Measurements from ENCODE around the gene PLAC1.

Gene PLAC1

GRCh38 chrX:134562002-134562401 is 96.3 kb downstream of the PLAC1 start:
- in situ Hi-C loops (cut with MboI; ENCODE audit: low sequenced_read_pairs, unreplicated experiment), result no loop called here
- TF ChIP-seq, protein P1, sequence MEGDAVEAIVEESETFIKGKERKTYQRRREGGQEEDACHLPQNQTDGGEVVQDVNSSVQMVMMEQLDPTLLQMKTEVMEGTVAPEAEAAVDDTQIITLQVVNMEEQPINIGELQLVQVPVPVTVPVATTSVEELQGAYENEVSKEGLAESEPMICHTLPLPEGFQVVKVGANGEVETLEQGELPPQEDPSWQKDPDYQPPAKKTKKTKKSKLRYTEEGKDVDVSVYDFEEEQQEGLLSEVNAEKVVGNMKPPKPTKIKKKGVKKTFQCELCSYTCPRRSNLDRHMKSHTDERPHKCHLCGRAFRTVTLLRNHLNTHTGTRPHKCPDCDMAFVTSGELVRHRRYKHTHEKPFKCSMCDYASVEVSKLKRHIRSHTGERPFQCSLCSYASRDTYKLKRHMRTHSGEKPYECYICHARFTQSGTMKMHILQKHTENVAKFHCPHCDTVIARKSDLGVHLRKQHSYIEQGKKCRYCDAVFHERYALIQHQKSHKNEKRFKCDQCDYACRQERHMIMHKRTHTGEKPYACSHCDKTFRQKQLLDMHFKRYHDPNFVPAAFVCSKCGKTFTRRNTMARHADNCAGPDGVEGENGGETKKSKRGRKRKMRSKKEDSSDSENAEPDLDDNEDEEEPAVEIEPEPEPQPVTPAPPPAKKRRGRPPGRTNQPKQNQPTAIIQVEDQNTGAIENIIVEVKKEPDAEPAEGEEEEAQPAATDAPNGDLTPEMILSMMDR (IDR thresholded peaks at IDR 0.05; ENCODE audit: borderline replicate concordance, control extremely low read depth, extremely low read depth, insufficient read depth, missing control alignments), result no peak

GRCh38 chrX:134558133-134558532 is 100.1 kb downstream of the PLAC1 start:
- TF ChIP-seq, protein P1 (IDR thresholded peaks at IDR 0.05; ENCODE audit: borderline replicate concordance, control extremely low read depth, extremely low read depth, insufficient read depth, missing control alignments), result no peak
- no peak for DNase-seq (ENCODE audit: low spot score)
- in situ Hi-C loops (cut with MboI; ENCODE audit: low sequenced_read_pairs, unreplicated experiment), result no loop called here

More at GRCh38 chrX:134562002-134562401, 96.3 kb downstream of the PLAC1 start:
- no peak for DNase-seq (ENCODE audit: low spot score)

DNA sequence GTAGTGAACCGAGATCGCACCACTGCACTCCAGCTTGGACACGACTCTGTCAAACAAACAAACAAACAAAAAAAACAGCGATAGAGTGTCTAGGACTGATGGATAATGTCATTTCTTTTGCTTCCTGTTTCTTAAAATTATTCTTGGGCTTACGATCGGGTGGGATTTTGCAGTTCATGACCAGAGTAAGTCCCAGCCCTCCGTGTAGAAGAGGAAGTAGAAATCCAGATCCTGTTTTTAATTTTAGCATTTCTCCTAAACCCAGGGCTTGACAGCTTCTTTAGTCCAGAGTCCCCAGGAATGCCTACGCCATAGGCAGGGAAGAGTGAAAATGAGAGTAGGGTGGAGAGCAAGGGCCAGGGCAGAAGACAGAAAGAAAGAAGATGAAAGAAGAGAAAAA is 104.0 kb downstream of the PLAC1 start:
- TF ChIP-seq, protein P1 (IDR thresholded peaks at IDR 0.05; ENCODE audit: borderline replicate concordance, control extremely low read depth, extremely low read depth, insufficient read depth, missing control alignments), result no peak
- DNase-seq (ENCODE audit: low spot score), result no peak
- in situ Hi-C loops (cut with MboI; ENCODE audit: low sequenced_read_pairs, unreplicated experiment), result no loop called here

GRCh38 chrX:134552351-134552750 is 105.9 kb downstream of the PLAC1 start:
- no peak for DNase-seq (ENCODE audit: low spot score)
- in situ Hi-C loops (cut with MboI; ENCODE audit: low sequenced_read_pairs, unreplicated experiment), result no loop called here
- TF ChIP-seq, protein P1 (IDR thresholded peaks at IDR 0.05; ENCODE audit: borderline replicate concordance, control extremely low read depth, extremely low read depth, insufficient read depth, missing control alignments), result no peak

DNA sequence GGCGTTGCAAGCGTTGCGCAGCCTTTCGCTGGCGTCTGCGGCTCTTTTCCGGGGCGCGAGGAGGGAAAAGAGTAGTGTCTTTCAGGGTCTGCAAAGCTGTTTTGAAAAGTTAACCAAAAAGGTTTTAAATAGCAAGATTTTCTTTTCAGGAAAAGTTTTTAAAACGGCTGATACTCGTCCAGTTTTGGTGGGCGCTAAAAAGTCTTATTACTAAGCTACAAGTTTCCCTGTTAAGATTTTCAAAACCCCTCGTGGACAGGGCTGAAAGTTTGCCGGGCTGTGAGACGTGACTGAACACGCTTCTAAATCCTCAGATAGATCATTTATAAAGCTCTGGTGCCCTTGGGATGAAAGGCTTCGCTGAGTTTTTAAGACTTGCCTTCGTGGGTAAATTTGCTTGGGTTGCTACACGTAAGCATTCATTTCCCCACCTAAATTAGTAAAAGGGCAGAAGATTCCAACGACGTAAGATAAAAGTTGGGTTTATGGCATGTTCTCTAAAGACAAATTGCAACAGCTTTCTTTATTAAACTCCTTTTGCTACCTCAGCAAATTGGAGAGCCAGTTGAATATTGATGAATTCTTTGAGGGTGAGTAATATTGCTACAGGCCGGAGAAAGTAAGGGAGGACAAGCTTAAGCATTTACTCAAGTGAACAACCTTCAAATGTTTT is 106.8 kb downstream of the PLAC1 start:
- in situ Hi-C loops (cut with MboI; ENCODE audit: low sequenced_read_pairs, unreplicated experiment), result no loop called here
- no peak for DNase-seq (ENCODE audit: low spot score)
- TF ChIP-seq, protein P1 (IDR thresholded peaks at IDR 0.05; ENCODE audit: borderline replicate concordance, control extremely low read depth, extremely low read depth, insufficient read depth, missing control alignments), result no peak

DNA sequence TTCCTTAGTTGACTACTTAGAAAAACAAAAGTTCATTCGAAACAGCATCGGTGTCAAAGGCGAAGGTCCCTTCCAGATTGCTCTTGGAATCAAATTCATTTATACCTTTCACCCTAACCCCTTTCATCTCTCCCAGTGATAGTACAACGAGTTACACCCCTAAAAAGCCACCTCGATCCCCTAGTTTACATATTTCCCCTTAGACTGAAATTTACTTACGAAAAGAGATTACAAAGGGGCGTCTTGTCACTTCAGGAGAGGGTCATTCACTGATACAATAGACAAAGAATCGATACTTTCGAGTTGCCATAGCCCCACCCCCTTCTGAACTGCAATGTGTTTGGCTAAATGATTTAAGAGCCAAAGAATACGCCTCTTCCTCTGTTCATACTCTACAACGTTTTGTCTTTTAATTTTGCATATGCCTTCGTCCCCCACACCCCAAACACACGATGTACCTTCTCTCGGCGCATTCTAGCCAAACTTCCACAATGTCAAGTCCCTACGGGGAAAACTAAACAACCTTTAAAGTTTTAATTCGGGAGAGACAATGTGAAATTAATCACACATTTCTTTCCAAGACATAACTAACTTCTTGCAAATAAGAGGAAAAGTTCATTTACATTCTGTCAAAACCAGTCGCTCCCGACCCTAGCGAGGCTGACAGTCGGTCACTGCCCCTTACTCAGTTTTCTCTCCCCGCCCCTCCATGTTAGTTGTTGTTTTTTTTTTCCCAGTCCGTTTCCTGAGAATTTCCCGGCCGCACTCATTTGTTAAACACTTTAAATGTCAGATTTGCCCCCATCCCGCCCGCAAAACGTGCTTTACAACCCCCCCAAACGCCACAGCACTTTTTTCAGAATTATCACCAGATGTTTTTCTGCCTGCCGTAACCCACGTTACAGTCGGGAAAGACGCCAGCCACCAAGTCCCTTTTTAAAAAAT is 109.7 kb downstream of the PLAC1 start:
- in situ Hi-C loops (cut with MboI; ENCODE audit: low sequenced_read_pairs, unreplicated experiment), result no loop called here
- DNase-seq (ENCODE audit: low spot score), result peak; percentile 37
- TF ChIP-seq, protein P1 (IDR thresholded peaks at IDR 0.05; ENCODE audit: borderline replicate concordance, control extremely low read depth, extremely low read depth, insufficient read depth, missing control alignments), result no peak
